Osteoblast (primary cell): Measurements from ENCODE around the gene LHPP. TPM values are rescaled to one million over a fixed set of nuclear protein-coding genes. Genes with fewer than 3 reads are reported as not detected.

ENCODE experiments used
- DNase-seq: peaks from one replicate; pipeline ENCODE4 v3.0.0; 2011; ENCODE audit warnings: low spot score, mixed read lengths; ENCODE audit not compliant: insufficient read length; ENCODE audit errors: missing footprints
- H2AFZ ChIP-seq: 2 replicates; pipeline ENCODE4 v1.6.0; 2011; ENCODE audit warnings: mild to moderate bottlenecking, low read length
- H3K27ac ChIP-seq: 2 replicates; pipeline ENCODE4 v1.5.1; 2011; ENCODE audit warnings: mild to moderate bottlenecking, low read depth, low read length, moderate library complexity
- H3K27me3 ChIP-seq: 2 replicates; pipeline ENCODE4 v1.6.0; 2012; ENCODE audit warnings: mild to moderate bottlenecking, control low read depth, inconsistent platforms, low read length, moderate library complexity; ENCODE audit not compliant: insufficient read depth
- H3K36me3 ChIP-seq: 2 replicates; pipeline ENCODE4 v1.5.1; 2011; ENCODE audit warnings: mild to moderate bottlenecking, low read length, control low read depth, moderate library complexity; ENCODE audit not compliant: insufficient read depth
- H3K4me1 ChIP-seq: 2 replicates; pipeline ENCODE4 v1.5.1; 2011; ENCODE audit warnings: mild to moderate bottlenecking, low read length, control low read depth, moderate library complexity; ENCODE audit not compliant: insufficient read depth
- H3K4me2 ChIP-seq: 2 replicates; pipeline ENCODE4 v1.6.0; 2011; ENCODE audit warnings: mild to moderate bottlenecking, low read length; ENCODE audit not compliant: insufficient read depth
- H3K4me3 ChIP-seq: fragments of 200-600 bp; sonication (generic); 3 replicates; pipeline ENCODE4 v1.5.1; 2012; ENCODE audit warnings: mild to moderate bottlenecking, low read length, inconsistent platforms; ENCODE audit not compliant: insufficient read depth
- H3K79me2 ChIP-seq: 2 replicates; pipeline ENCODE4 v1.6.0; 2012; ENCODE audit warnings: mild to moderate bottlenecking, low read length, control low read depth, inconsistent platforms; ENCODE audit not compliant: insufficient read depth
- H3K9me3 ChIP-seq: 2 replicates; pipeline ENCODE4 v1.5.1; 2011; ENCODE audit warnings: low read depth, low read length, control low read depth
- H4K20me1 ChIP-seq: 2 replicates; pipeline ENCODE4 v1.6.0; 2012; ENCODE audit warnings: mild to moderate bottlenecking, low read length, control low read depth; ENCODE audit not compliant: insufficient read depth
- total RNA-seq: library from RNA; depleted of rRNA; stranded (reverse); fragments of >200 nt; gene quantifications from 2 replicates; pipeline ENCODE4 v1.2.3, GENCODE V29; 2012
- TF ChIP-seq, protein P1 (sequence below): IDR thresholded peaks from 2 replicates; pipeline ENCODE4 v1.5.1; 2011; ENCODE audit warnings: mild to moderate bottlenecking, low read depth, low read length, moderate library complexity; ENCODE audit errors: extremely low read depth

The LHPP gene
- total RNA-seq, 1 donor: 17.7 TPM

DNA sequence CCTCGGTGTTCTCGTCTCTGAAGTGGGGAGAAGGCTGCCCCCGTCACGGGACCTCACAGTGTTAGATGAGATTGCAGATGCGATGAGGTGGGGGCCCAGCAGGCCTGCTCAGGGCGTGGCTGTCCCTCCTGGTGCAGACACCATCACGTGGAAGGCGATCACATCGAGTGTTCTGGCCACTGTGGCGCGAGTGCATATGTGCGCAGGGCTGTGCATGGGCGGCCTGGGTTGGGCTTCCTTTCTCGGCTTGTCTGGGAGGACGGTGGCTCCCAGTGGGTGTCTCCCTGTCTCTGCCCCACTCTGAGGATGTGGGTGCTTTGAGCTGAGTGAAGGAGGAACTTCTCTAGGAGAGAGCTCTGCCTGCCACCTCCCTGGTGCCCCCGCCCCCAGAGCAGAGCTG is 83.1 kb downstream of the LHPP start:
- DNase-seq: no peak
- Histone ChIP-seq H3K27ac (no peak overlapping the region), H4K20me1 (no peaks in the 10 kb centered on the region), H3K36me3 (no peaks in the 10 kb centered on the region), H3K9me3 (no peaks in the 10 kb centered on the region), H3K4me1 (no peaks in the 10 kb centered on the region), H3K27me3 (no peaks in the 10 kb centered on the region), H3K4me3 (no peak overlapping the region), H2AFZ (no peak overlapping the region), H3K79me2 (no peaks in the 10 kb centered on the region), H3K4me2 (no peak overlapping the region)
- TF ChIP-seq, protein P1, sequence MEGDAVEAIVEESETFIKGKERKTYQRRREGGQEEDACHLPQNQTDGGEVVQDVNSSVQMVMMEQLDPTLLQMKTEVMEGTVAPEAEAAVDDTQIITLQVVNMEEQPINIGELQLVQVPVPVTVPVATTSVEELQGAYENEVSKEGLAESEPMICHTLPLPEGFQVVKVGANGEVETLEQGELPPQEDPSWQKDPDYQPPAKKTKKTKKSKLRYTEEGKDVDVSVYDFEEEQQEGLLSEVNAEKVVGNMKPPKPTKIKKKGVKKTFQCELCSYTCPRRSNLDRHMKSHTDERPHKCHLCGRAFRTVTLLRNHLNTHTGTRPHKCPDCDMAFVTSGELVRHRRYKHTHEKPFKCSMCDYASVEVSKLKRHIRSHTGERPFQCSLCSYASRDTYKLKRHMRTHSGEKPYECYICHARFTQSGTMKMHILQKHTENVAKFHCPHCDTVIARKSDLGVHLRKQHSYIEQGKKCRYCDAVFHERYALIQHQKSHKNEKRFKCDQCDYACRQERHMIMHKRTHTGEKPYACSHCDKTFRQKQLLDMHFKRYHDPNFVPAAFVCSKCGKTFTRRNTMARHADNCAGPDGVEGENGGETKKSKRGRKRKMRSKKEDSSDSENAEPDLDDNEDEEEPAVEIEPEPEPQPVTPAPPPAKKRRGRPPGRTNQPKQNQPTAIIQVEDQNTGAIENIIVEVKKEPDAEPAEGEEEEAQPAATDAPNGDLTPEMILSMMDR: no peak

DNA sequence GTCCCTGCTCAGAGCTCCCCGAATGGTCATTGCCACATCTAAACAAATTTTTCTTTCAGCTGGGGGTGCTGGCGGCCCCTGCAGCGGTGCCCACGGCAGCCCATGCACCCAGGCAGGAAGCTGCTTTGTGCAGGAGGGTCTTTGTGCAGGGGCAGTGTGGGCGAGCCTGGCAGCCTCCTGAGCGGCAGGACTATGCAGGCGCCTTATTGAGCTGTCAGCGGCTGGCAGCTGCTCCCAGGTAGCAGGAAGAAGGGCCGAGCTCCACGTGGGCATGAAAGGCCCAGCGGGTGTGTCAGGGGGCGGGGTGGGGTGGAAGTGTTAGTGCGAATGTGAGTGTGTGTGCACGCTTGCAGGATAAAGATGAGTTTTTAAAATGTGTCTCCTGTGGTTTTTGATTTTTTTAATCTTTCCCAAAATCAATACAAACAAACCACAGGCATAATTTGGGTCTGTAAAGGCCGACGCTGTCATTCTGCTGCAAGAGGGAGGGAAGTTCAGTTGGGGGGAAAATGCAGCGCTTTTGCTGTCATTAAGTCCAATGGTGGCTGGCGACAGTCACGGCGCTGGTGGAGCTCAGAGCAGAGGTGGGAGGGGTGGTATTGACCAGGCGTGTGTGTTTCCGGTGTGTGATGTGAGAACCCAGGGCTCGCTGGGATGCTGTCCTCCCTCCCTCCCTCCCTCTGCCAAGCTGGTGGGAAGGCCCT is 83.9 kb downstream of the LHPP start:
- H3K27ac ChIP-seq: no peak overlapping the region
- H3K27me3 ChIP-seq: no peaks in the 10 kb centered on the region
- no peak overlapping the region for H2AFZ ChIP-seq
- no peak for DNase-seq
- no peak overlapping the region for H3K4me2 ChIP-seq
- no peak overlapping the region for H3K4me3 ChIP-seq
- TF ChIP-seq, protein P1: no peak
- no peaks in the 10 kb centered on the region for H3K4me1 ChIP-seq
- no peaks in the 10 kb centered on the region for H4K20me1 ChIP-seq
- H3K79me2 ChIP-seq: no peaks in the 10 kb centered on the region
- H3K36me3 ChIP-seq: no peaks in the 10 kb centered on the region
- H3K9me3 ChIP-seq: no peaks in the 10 kb centered on the region

DNA sequence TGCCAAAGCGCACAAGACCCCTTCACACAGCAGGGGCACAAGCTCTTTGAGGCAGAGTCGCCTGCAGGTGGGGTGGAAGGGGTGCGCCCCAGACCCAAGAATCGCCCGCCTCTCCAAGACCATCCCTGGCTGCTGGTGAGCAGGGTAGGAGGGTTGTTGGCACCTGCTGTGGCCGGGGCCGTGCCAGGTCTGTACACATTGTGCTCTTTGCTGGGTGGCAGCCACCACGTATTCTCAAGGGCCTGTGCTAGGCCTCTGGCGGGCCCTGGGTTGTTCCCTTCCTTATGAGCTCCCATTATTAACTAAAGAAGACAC is 84.4 kb downstream of the LHPP start:
- TF ChIP-seq, protein P1: no peak
- no peaks in the 10 kb centered on the region for H3K36me3 ChIP-seq
- H3K79me2 ChIP-seq: no peaks in the 10 kb centered on the region
- H3K4me1 ChIP-seq: no peaks in the 10 kb centered on the region
- no peak overlapping the region for H2AFZ ChIP-seq
- no peak overlapping the region for H3K4me3 ChIP-seq
- H3K27me3 ChIP-seq: no peaks in the 10 kb centered on the region
- no peak overlapping the region for H3K27ac ChIP-seq
- no peak for DNase-seq
- H3K9me3 ChIP-seq: no peaks in the 10 kb centered on the region
- no peak overlapping the region for H3K4me2 ChIP-seq
- H4K20me1 ChIP-seq: no peaks in the 10 kb centered on the region

DNA sequence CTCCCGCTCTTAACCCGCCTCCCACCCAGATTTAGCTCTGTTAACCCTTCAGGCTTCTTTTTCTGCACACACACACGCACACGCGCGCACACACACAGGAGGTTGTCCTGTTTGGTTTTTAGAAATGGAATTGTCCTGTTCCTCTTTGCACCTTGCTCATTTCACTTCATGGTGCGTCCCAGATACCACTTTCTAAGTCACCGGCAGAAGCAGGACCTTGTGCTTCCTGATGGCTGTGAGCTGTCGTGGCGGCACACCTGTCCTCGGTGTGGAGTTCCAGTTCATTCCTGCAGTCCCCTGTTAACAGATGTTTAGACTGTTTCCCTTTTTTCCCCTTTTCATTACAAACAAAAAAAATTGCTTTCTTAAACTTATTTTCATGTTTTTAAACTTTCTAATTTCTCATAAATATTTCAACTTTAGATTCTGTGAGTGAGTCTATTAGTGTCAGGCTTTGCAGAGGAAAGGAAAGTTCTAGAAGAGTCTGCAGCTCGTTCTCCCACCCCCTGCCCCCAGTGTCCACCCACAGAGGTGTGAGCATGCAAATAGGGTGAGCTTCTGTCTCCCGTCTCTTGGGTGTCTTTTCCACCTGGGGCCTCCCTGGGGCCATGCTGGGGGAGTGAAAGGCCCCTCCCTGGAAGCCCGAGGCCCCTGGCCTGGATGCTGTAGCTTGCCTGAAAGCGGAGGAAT is 85.5 kb downstream of the LHPP start:
- Histone ChIP-seq H3K4me3 (no peak overlapping the region), H3K27me3 (no peaks in the 10 kb centered on the region), H3K4me2 (no peak overlapping the region), H2AFZ (no peak overlapping the region), H3K36me3 (no peaks in the 10 kb centered on the region), H3K4me1 (no peaks in the 10 kb centered on the region), H4K20me1 (no peaks in the 10 kb centered on the region), H3K9me3 (no peaks in the 10 kb centered on the region), H3K79me2 (no peaks in the 10 kb centered on the region), H3K27ac (no peak overlapping the region)
- TF ChIP-seq, protein P1: no peak
- DNase-seq: no peak
